ENCODE results near the gene LRRC15. TPM values are rescaled to one million over a fixed set of nuclear protein-coding genes. Genes with fewer than 3 reads are reported as not detected.

Gene LRRC15
- total RNA-seq, 2 donors from 2014 or later, result 1.1 TPM; not detected in 1

DNA sequence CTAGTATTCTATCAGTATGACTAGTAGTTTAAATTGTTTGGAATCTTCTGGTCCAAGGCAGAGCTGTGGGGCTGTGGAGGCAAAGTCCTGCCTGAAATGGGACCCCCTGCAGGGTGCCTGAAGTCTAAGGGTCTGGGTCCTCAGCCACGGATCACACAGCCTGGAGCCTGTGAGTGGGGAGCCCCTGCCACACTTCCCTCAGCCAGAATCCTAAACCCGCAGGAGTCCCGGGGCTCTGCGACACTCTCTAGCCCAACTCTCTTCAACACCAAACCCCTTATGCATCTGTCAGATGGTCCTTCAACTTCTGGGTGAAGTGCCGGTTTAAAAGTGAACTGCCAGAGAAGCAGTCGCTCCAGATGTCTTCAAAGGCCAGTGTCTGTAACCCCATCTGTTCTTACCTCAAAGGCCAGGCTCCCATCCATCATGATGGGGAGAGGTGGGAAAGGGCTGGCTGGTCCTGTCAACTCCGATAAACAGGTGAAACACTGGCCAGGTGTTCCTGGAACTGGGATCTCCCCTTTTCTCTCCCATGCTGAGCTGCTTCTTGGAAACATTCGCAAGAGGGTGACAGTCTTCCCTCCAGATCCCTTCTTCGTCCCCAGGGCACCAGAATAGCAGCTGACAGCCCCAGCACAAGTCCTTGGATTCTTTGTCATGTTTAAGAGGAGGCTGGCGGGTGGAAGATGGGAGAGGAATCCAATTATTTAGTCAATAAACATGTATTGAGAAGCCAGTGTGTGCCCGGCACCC is 64.0 kb downstream of the LRRC15 start:
- intact Hi-C loops (cut with DNase I), result no loop called here
- H3K4me3 ChIP-seq, result no peak overlapping the region
- TF ChIP-seq POLR2AphosphoS5 (IDR thresholded peaks at IDR 0.05), result no peak
- no peak for TF ChIP-seq POLR2A (IDR thresholded peaks at IDR 0.05)
- no peak for TF ChIP-seq CTCF (IDR thresholded peaks at IDR 0.05)
- no peak for DNase-seq (ENCODE audit: low spot score)
- H3K36me3 ChIP-seq, result no peaks in the 10 kb centered on the region
- H3K9me3 ChIP-seq, result no peaks in the 10 kb centered on the region
- H3K4me1 ChIP-seq (replicated peaks), result no peaks in the 10 kb centered on the region
- 87% methylated on average over 11 of the region's 11 CpGs for WGBS
- H3K27me3 ChIP-seq (replicated peaks; ENCODE audit: insufficient read depth), result no peaks in the 10 kb centered on the region
- H3K27ac ChIP-seq, result no peak overlapping the region

Other genes with a start within 250 kb of the LRRC15 start
- gene HES1, start 233.6 kb downstream of the LRRC15 start, total RNA-seq, result 100 to 1,000 TPM in 1 of 2 donors, 10 to 100 TPM in 1; 92.4 to 174 TPM
- gene CPN2, start 18.4 kb downstream of the LRRC15 start, total RNA-seq, result 1 to 10 TPM in 1 of 2 donors, not detected in 1; 1.3 TPM
- not detected for gene GP5, start 29.5 kb upstream of the LRRC15 start, total RNA-seq
- gene ATP13A3, start 117.3 kb upstream of the LRRC15 start, total RNA-seq, result 10 to 100 TPM; 75.4 to 80.4 TPM